HG02973 (cell line): Measurements from ENCODE around the gene ACE.

Experiments used
- ATAC-seq: cut with Tn5 transposase; IDR thresholded peaks from one replicate; pipeline ENCODE4 v1.9.1; 2021; ENCODE audit warnings: moderate library complexity; ENCODE audit not compliant: unreplicated experiment

ACE gene

GRCh38 chr17:63514974-63515373, 38.1 kb downstream of the ACE start:
- ATAC-seq: no peak

GRCh38 chr17:63515426-63515825, 38.6 kb downstream of the ACE start:
- no peak for ATAC-seq

GRCh38 chr17:63516910-63517824, 40.3 kb downstream of the ACE start:
- ATAC-seq: no peak

GRCh38 chr17:63517825-63518534, 41.1 kb downstream of the ACE start:
- ATAC-seq: no peak

- ATAC-seq: no peak
Measured at GRCh38 chr17:63519116-63519881, 42.4 kb downstream of the ACE start.

- no peak for ATAC-seq
Measured at GRCh38 chr17:63519972-63520882, 43.4 kb downstream of the ACE start.

GRCh38 chr17:63523253-63523855, 46.5 kb downstream of the ACE start, which contains the start of gene KCNH6:
TSS of gene KCNH6 (plus strand) at chr17:63523358. CDS start at chr17:63523414, 56 bp downstream.
- ATAC-seq: no peak

- no peak for ATAC-seq
Measured at GRCh38 chr17:63524051-63524450, 47.2 kb downstream of the ACE start.

GRCh38 chr17:63525190-63525946, 48.5 kb downstream of the ACE start:
- ATAC-seq: no peak

- ATAC-seq: no peak
Measured at GRCh38 chr17:63526861-63527260, 50.0 kb downstream of the ACE start.

- no peak for ATAC-seq
Measured at GRCh38 chr17:63528183-63528582, 51.3 kb downstream of the ACE start.

GRCh38 chr17:63529711-63530556, 53.1 kb downstream of the ACE start:
- ATAC-seq: no peak

- no peak for ATAC-seq
Measured at GRCh38 chr17:63530557-63531021, 53.7 kb downstream of the ACE start.

- no peak for ATAC-seq
Measured at GRCh38 chr17:63531022-63531965, 54.4 kb downstream of the ACE start.

- no peak for ATAC-seq
Measured at GRCh38 chr17:63533433-63534077, 56.7 kb downstream of the ACE start.

- ATAC-seq: no peak
Measured at GRCh38 chr17:63534078-63534570, 57.3 kb downstream of the ACE start.
